OCI-LY1 (cell line): Measurements from ENCODE around the gene SGMS2.

ENCODE experiments used
- H2AFZ ChIP-seq: fragments of 200-600 bp; sonication (generic), shearing (Covaris generic); 2 replicates; pipeline ENCODE4 v1.6.0; 2014; ENCODE audit warnings: antibody characterized with exemption, mild to moderate bottlenecking, low read length
- H3F3A ChIP-seq: fragments of 200-600 bp; sonication (generic), shearing (Covaris generic); 2 replicates; pipeline ENCODE4 v1.6.0; 2014; ENCODE audit warnings: mild to moderate bottlenecking, antibody characterized with exemption, low read length, moderate library complexity; ENCODE audit not compliant: insufficient read depth
- H3K27ac ChIP-seq: fragments of 200-600 bp; sonication (generic); 2 replicates; pipeline ENCODE4 v1.5.1; 2014; ENCODE audit warnings: low read length, mixed run types, mild to moderate bottlenecking, low read depth; ENCODE audit not compliant: poor library complexity, severe bottlenecking
- H3K27me3 ChIP-seq: fragments of 200-600 bp; sonication (generic); 2 replicates; pipeline ENCODE4 v1.6.0; 2014; ENCODE audit warnings: antibody characterized with exemption, mild to moderate bottlenecking, low read length, moderate library complexity; ENCODE audit not compliant: insufficient read depth
- H3K36me3 ChIP-seq: fragments of 200-600 bp; sonication (generic); 2 replicates; pipeline ENCODE4 v1.6.1; 2014; ENCODE audit warnings: mild to moderate bottlenecking, antibody characterized with exemption, low read length, moderate library complexity, mixed read lengths; ENCODE audit not compliant: insufficient read depth
- H3K4me1 ChIP-seq: fragments of 200-600 bp; sonication (generic); 2 replicates; pipeline ENCODE4 v1.5.1; 2014; ENCODE audit warnings: mild to moderate bottlenecking, low read length, moderate library complexity; ENCODE audit not compliant: insufficient read depth, severe bottlenecking
- H3K4me2 ChIP-seq: fragments of 200-600 bp; sonication (generic), shearing (Covaris generic); 2 replicates; pipeline ENCODE4 v1.6.1; 2014; ENCODE audit warnings: low read length
- H3K4me3 ChIP-seq: fragments of 200-600 bp; sonication (generic); 2 replicates; pipeline ENCODE4 v1.5.1; 2014; ENCODE audit warnings: low read length, low read depth, mild to moderate bottlenecking, mixed read lengths; ENCODE audit not compliant: poor library complexity, severe bottlenecking
- H3K79me2 ChIP-seq: fragments of 200-600 bp; shearing (Covaris generic); 2 replicates; pipeline ENCODE4 v1.6.1; 2016; ENCODE audit warnings: mixed run types, low read length, mixed read lengths; ENCODE audit not compliant: insufficient read depth
- H3K9ac ChIP-seq: fragments of 200-600 bp; sonication (generic), shearing (Covaris generic); 2 replicates; pipeline ENCODE4 v1.6.1; 2014; ENCODE audit warnings: mild to moderate bottlenecking, low read length, mixed read lengths
- H3K9me2 ChIP-seq: fragments of 200-600 bp; sonication (generic), shearing (Covaris generic); 2 replicates; pipeline ENCODE4 v1.6.1; 2014; ENCODE audit warnings: low read depth, mild to moderate bottlenecking, low read length, mixed read lengths
- H3K9me3 ChIP-seq: fragments of 200-600 bp; shearing (Covaris generic); 2 replicates; pipeline ENCODE4 v1.6.1; 2014; ENCODE audit warnings: low read length, mixed read lengths
- H4K20me1 ChIP-seq: fragments of 200-600 bp; sonication (generic), shearing (Covaris generic); 2 replicates; pipeline ENCODE4 v1.6.0; 2016; ENCODE audit warnings: mild to moderate bottlenecking, low read length; ENCODE audit not compliant: insufficient read depth
- EZH2 ChIP-seq: fragments of 200-600 bp; sonication (generic), shearing (Covaris generic); IDR thresholded peaks from 2 replicates; pipeline ENCODE4 v1.8.0; 2017; ENCODE audit warnings: borderline replicate concordance, mixed run types, mild to moderate bottlenecking, antibody characterized with exemption, low read length, moderate library complexity, mixed read lengths
- TF ChIP-seq, protein P1 (sequence below): fragments of 200-600 bp; sonication (generic), shearing (Covaris generic); IDR thresholded peaks from 2 replicates; pipeline ENCODE4 v1.5.1; 2017; ENCODE audit warnings: mild to moderate bottlenecking, antibody characterized with exemption, low read length, moderate library complexity, mixed read lengths

SGMS2 gene

GRCh38 chr4:107915220-107915619 is 90.5 kb downstream of the SGMS2 start:
- no peak overlapping the region for H2AFZ ChIP-seq

DNA sequence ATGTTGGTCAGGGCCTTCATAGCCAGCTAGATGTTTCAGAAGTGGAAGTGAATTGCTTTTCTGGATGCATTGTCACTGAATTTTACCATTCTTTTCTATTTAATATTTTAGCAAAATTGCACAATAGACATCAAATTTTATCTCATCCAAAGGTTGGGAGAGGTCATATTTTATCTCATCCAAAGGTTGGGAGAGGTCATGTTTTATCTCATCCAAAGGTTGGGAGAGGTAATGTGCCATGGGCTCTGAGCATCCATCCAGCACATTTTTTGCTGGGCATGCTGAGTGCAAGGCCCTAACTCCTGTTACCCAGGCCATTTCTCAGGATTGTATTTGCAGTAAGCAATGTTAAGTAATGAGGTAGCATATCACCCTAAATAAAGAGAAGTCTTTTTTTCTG is 91.9 kb downstream of the SGMS2 start:
- H2AFZ ChIP-seq = no peak overlapping the region
- no peak overlapping the region for H3K4me3 ChIP-seq
- H3F3A ChIP-seq = no peaks in the 10 kb centered on the region
- no peaks in the 10 kb centered on the region for H3K4me1 ChIP-seq
- H3K4me2 ChIP-seq = no peak overlapping the region
- H4K20me1 ChIP-seq = no peaks in the 10 kb centered on the region
- no peaks in the 10 kb centered on the region for H3K36me3 ChIP-seq
- no peaks in the 10 kb centered on the region for H3K79me2 ChIP-seq
- H3K9ac ChIP-seq = no peak overlapping the region
- 0 out of 2 replicates have a peak, but pooled peaks cover 4% of the 10 kb centered on the region for H3K9me3 ChIP-seq
- TF ChIP-seq, protein P1, sequence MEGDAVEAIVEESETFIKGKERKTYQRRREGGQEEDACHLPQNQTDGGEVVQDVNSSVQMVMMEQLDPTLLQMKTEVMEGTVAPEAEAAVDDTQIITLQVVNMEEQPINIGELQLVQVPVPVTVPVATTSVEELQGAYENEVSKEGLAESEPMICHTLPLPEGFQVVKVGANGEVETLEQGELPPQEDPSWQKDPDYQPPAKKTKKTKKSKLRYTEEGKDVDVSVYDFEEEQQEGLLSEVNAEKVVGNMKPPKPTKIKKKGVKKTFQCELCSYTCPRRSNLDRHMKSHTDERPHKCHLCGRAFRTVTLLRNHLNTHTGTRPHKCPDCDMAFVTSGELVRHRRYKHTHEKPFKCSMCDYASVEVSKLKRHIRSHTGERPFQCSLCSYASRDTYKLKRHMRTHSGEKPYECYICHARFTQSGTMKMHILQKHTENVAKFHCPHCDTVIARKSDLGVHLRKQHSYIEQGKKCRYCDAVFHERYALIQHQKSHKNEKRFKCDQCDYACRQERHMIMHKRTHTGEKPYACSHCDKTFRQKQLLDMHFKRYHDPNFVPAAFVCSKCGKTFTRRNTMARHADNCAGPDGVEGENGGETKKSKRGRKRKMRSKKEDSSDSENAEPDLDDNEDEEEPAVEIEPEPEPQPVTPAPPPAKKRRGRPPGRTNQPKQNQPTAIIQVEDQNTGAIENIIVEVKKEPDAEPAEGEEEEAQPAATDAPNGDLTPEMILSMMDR = no peak
- TF ChIP-seq EZH2 = no peak
- no peak overlapping the region for H3K27ac ChIP-seq
- no peaks in the 10 kb centered on the region; the same call in 1 of the 2 replicates for H3K27me3 ChIP-seq
- H3K9me2 ChIP-seq = no peaks in the 10 kb centered on the region

More at GRCh38 chr4:107915220-107915619, 90.5 kb downstream of the SGMS2 start:
- H3K4me3 ChIP-seq = no peak overlapping the region
- H3K27me3 ChIP-seq = no peaks in the 10 kb centered on the region; the same call in none of the 2 replicates
- H3F3A ChIP-seq = no peaks in the 10 kb centered on the region
- H3K9me2 ChIP-seq = no peaks in the 10 kb centered on the region
- TF ChIP-seq, protein P1 = no peak
- TF ChIP-seq EZH2 = no peak
- H3K9ac ChIP-seq = no peak overlapping the region
- H3K27ac ChIP-seq = no peak overlapping the region
- no peaks in the 10 kb centered on the region for H3K79me2 ChIP-seq
- no peaks in the 10 kb centered on the region for H4K20me1 ChIP-seq
- H3K4me2 ChIP-seq = no peak overlapping the region
- H3K9me3 ChIP-seq = 0 out of 2 replicates have a peak, but pooled peaks cover 4% of the 10 kb centered on the region
- H3K4me1 ChIP-seq = no peaks in the 10 kb centered on the region
- no peaks in the 10 kb centered on the region for H3K36me3 ChIP-seq

DNA sequence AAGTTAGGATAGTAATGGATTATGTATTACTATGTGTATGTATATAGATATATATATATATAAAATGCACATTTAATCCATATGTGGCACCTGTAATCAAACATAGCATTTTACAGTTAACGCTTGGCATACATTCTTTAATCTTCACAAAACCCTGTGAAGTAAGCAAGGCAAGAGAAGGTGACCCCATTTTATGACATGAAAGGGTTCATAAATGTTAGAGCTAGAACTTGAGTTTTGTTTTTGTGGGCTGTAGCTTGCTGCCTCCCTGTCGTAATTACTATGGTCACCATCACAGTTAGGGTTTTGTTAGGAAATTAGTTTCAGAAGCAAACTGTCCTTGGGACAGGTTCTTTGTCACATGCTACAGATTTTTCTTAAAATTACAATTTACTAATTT is 92.8 kb downstream of the SGMS2 start:
- Histone ChIP-seq H3K9ac (no peak overlapping the region), H3K27ac (no peak overlapping the region), H3K4me3 (no peak overlapping the region), H3K4me1 (no peaks in the 10 kb centered on the region), H3K36me3 (no peaks in the 10 kb centered on the region), H3K4me2 (no peak overlapping the region), H3K27me3 (no peaks in the 10 kb centered on the region; the same call in 1 of the 2 replicates), H4K20me1 (no peaks in the 10 kb centered on the region), H2AFZ (no peak overlapping the region), H3K9me3 (0 out of 2 replicates have a peak, but pooled peaks cover 4% of the 10 kb centered on the region), H3K79me2 (no peaks in the 10 kb centered on the region), H3F3A (no peaks in the 10 kb centered on the region), H3K9me2 (no peaks in the 10 kb centered on the region)
- TF ChIP-seq, protein P1 = no peak
- TF ChIP-seq EZH2 = no peak
